ENCODE data around the gene ADAM12.

ADAM12 gene

DNA sequence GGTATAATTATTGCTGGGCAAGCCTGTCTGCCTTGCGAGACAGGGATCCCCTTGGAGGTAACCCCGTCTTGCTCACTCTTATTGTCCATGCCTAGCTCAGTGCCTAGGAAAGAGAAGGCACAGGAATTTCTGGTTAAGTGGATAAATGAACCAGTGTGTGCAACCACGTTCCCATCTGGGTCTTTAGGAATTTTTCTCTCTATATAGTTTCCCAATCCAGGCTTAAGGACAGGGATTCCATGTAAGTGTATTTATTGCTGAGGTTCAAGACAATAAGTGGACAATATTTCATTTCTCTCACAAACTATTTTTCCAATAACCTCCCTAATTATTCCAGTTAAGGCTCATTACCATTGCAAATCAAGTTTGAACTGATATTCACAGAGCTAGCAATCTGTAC, 8.9 kb upstream of the ADAM12 start:
- no peaks in the 10 kb centered on the region for H4K20me1 ChIP-seq (ENCODE audit: insufficient read depth, low read length)
- H3K27ac ChIP-seq (ENCODE audit: low read length), result no peak overlapping the region
- DNase-seq, result no peak
- no peaks in the 10 kb centered on the region for H3K79me2 ChIP-seq (ENCODE audit: low read length)
- no peaks in the 10 kb centered on the region for H3F3A ChIP-seq (ENCODE audit: insufficient read depth, low read length)
- H2AFZ ChIP-seq (ENCODE audit: low read length), result no peak overlapping the region
- TF ChIP-seq, protein P1, sequence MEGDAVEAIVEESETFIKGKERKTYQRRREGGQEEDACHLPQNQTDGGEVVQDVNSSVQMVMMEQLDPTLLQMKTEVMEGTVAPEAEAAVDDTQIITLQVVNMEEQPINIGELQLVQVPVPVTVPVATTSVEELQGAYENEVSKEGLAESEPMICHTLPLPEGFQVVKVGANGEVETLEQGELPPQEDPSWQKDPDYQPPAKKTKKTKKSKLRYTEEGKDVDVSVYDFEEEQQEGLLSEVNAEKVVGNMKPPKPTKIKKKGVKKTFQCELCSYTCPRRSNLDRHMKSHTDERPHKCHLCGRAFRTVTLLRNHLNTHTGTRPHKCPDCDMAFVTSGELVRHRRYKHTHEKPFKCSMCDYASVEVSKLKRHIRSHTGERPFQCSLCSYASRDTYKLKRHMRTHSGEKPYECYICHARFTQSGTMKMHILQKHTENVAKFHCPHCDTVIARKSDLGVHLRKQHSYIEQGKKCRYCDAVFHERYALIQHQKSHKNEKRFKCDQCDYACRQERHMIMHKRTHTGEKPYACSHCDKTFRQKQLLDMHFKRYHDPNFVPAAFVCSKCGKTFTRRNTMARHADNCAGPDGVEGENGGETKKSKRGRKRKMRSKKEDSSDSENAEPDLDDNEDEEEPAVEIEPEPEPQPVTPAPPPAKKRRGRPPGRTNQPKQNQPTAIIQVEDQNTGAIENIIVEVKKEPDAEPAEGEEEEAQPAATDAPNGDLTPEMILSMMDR (IDR thresholded peaks at IDR 0.05; ENCODE audit: low read length), result no peak
- TF ChIP-seq EZH2 (optimal IDR thresholded peaks at IDR 0.05; ENCODE audit: low read depth, low read length), result no peak
- TF ChIP-seq EZH2phosphoT487 (IDR thresholded peaks at IDR 0.05; ENCODE audit: low read length), result no peak
- no peaks in the 10 kb centered on the region for H3K4me1 ChIP-seq (ENCODE audit: low read length)
- no peaks in the 10 kb centered on the region for H3K36me3 ChIP-seq (replicated peaks; ENCODE audit: insufficient read depth, low read length)
- no peaks in the 10 kb centered on the region for H3K27me3 ChIP-seq (replicated peaks; ENCODE audit: insufficient read depth, low read length)
- H3K9me3 ChIP-seq (replicated peaks; ENCODE audit: insufficient read depth, low read length), result no peaks in the 10 kb centered on the region; the same call in 1 of the 2 replicates
- H3K9ac ChIP-seq (ENCODE audit: low read length), result no peak overlapping the region
- no peaks in the 10 kb centered on the region for H3K9me2 ChIP-seq (replicated peaks; ENCODE audit: insufficient read depth, low read length)
- H3K4me2 ChIP-seq (ENCODE audit: low read depth, low read length), result no peak overlapping the region
- H3K4me3 ChIP-seq (ENCODE audit: low read length), result no peak overlapping the region

DNA sequence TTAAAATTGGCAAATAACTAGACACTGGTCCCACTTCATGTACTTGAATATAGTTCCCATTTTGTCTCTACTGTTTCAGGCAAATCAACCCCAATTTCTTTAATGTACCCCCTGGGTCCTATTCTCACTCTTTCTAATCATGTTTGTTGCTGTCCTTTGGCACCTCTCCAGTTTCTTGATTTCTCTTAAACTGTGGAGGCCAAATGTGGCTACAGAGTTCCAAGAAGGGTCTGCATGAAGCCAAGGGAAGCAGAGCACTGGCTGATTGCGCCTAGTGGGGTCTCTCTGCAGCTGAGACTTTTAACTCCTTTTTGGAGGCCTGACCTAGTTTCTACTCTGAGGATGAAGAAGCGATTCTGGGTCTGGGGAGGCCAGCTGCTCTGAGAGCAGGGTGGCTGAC, 6.7 kb upstream of the ADAM12 start:
- no peak overlapping the region for H3K4me2 ChIP-seq (ENCODE audit: low read depth, low read length)
- H3F3A ChIP-seq (ENCODE audit: insufficient read depth, low read length), result no peaks in the 10 kb centered on the region
- H3K9me3 ChIP-seq (replicated peaks; ENCODE audit: insufficient read depth, low read length), result no peaks in the 10 kb centered on the region
- no peak overlapping the region for H3K4me3 ChIP-seq (ENCODE audit: low read length)
- no peak for DNase-seq
- no peaks in the 10 kb centered on the region for H3K79me2 ChIP-seq (ENCODE audit: low read length)
- H3K36me3 ChIP-seq (replicated peaks; ENCODE audit: insufficient read depth, low read length), result no peaks in the 10 kb centered on the region
- no peaks in the 10 kb centered on the region; the same call in 1 of the 2 replicates for H3K27me3 ChIP-seq (replicated peaks; ENCODE audit: insufficient read depth, low read length)
- H3K9me2 ChIP-seq (replicated peaks; ENCODE audit: insufficient read depth, low read length), result no peaks in the 10 kb centered on the region
- H3K27ac ChIP-seq (ENCODE audit: low read length), result no peak overlapping the region
- TF ChIP-seq, protein P1 (IDR thresholded peaks at IDR 0.05; ENCODE audit: low read length), result no peak
- TF ChIP-seq EZH2 (optimal IDR thresholded peaks at IDR 0.05; ENCODE audit: low read depth, low read length) (no peak), EZH2phosphoT487 (IDR thresholded peaks at IDR 0.05; ENCODE audit: low read length) (no peak)
- no peak overlapping the region for H2AFZ ChIP-seq (ENCODE audit: low read length)
- H3K4me1 ChIP-seq (ENCODE audit: low read length), result no peaks in the 10 kb centered on the region
- no peaks in the 10 kb centered on the region for H4K20me1 ChIP-seq (ENCODE audit: insufficient read depth, low read length)
- no peak overlapping the region for H3K9ac ChIP-seq (ENCODE audit: low read length)

DNA sequence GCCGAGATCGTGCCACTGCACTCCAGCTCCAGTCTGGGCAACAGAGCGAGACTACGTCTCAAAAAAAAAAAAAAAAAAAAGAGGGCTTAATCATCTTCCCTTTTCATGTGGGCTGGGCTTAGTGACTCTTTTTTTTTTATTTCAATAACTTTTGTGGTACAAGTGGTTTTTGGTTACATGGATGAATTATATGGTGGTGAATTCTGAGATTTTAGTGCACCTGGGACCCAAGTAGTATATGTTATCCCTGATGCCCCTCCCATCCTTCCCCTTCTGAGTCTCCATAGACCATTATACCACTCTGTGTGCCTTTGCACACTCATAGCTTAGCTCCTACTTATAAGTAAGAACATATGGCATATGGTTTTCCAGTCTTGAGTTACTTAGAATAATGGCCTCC, 4.8 kb upstream of the ADAM12 start:
- no peak for DNase-seq
- no peak overlapping the region for H3K4me2 ChIP-seq (ENCODE audit: low read depth, low read length)

More for the DNA sequence above, 4.8 kb upstream of the ADAM12 start:
- H3K9me2 ChIP-seq (replicated peaks; ENCODE audit: insufficient read depth, low read length), result no peaks in the 10 kb centered on the region
- no peaks in the 10 kb centered on the region for H4K20me1 ChIP-seq (ENCODE audit: insufficient read depth, low read length)
- H3K9me3 ChIP-seq (replicated peaks; ENCODE audit: insufficient read depth, low read length), result no peaks in the 10 kb centered on the region
- H3K4me3 ChIP-seq (ENCODE audit: low read length), result no peak overlapping the region
- H3K9ac ChIP-seq (ENCODE audit: low read length), result no peak overlapping the region
- TF ChIP-seq, protein P1 (IDR thresholded peaks at IDR 0.05; ENCODE audit: low read length), result no peak
- no peak for TF ChIP-seq EZH2phosphoT487 (IDR thresholded peaks at IDR 0.05; ENCODE audit: low read length)
- TF ChIP-seq EZH2 (optimal IDR thresholded peaks at IDR 0.05; ENCODE audit: low read depth, low read length), result no peak
- H3K36me3 ChIP-seq (replicated peaks; ENCODE audit: insufficient read depth, low read length), result no peaks in the 10 kb centered on the region
- H3K79me2 ChIP-seq (ENCODE audit: low read length), result no peaks in the 10 kb centered on the region
- no peak overlapping the region for H2AFZ ChIP-seq (ENCODE audit: low read length)
- no peak overlapping the region for H3K27ac ChIP-seq (ENCODE audit: low read length)
- no peaks in the 10 kb centered on the region; the same call in 1 of the 2 replicates for H3K27me3 ChIP-seq (replicated peaks; ENCODE audit: insufficient read depth, low read length)
- no peaks in the 10 kb centered on the region for H3F3A ChIP-seq (ENCODE audit: insufficient read depth, low read length)
- H3K4me1 ChIP-seq (ENCODE audit: low read length), result no peaks in the 10 kb centered on the region
